ENCODE data around the gene RPL31. TPM values are rescaled to one million over a fixed set of nuclear protein-coding genes. Genes with fewer than 3 reads are reported as not detected.

RPL31 gene
- total and polyA plus RNA-seq, 12 donors, result 413 to 4,491 (median 1,112) TPM

DNA sequence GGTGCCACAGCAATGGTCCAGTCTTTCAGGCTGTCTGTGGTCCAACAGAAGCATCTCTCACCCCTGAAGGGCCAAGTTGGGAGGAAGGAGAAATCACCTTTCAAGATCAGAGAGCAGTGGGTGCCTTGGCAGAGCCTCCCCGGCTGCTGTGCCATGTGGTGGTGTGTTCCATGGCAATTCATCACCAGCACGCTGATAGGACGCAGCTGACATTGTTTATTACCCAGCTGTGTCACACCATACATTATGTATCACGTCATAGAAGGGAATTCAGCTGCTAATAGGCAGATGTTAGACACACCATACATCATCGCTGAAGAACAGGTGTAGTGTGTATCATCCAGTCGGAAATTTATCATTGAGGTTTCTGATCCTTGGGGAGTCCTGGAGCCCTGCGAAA is 29.6 kb upstream of the RPL31 start:
- TF ChIP-seq POLR2A (IDR thresholded peaks at IDR 0.05) (no peak), CTCF (IDR thresholded peaks at IDR 0.05) (no peak)
- Histone ChIP-seq H3K27me3 (no peaks in the 10 kb centered on the region), H3K9me3 (replicated peaks in 1 of 3) (no peaks in the 10 kb centered on the region), H3K4me1 (replicated peaks in 1 of 2) (no peaks in the 10 kb centered on the region), H3K36me3 (replicated peaks in 1 of 2) (no peaks in the 10 kb centered on the region), H3K27ac (no peak overlapping the region), H3K4me3 (no peak overlapping the region)
- no peak for DNase-seq
- intact Hi-C loops (cut with DNase I), result loop anchor here (10.0 kb wide), 2 partner anchors 78 to 148 kb away; partner anchors contain the start of gene NPAS2 (in 1 of the 2)
- 90 to 94% (median 92%) methylated on average over 7 of the region's 7 CpGs for WGBS, 4 donors

DNA sequence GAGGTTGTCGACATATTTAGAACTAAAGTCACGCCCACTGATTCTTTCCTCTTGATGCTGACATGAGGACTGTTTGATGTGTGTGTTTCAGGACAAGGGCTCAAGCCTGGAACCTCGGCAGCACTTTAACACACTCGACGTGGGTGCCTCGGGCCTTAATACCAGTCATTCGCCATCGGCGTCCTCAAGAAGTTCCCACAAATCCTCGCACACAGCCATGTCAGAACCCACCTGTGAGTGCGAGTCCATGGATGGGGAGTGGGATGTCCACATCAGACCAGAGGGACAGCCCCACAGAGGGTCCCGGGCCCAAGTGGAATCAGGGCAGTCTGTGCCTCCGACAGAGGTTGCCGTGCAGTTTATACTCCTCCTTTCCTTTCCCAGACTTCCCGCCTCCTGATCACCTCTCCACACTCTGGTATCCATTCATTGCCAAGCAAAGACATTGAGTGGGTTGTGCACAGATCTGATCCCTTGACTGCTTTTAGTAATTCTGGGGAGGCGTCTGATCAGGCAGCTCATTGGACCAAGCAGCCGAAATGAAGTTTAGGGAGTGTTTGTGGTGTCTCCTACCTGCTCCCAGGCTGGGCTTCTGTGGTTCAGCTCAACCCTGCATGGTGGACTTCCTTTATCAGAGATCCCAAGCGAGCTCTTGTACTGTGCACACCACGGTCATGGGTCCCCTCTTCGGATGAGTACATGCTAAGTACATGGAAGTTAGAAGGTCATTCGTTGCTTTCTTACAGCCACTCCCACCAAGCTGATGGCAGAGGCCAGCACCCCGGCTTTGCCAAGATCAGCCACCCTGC is 27.2 kb upstream of the RPL31 start:
- Histone ChIP-seq H3K9me3 (replicated peaks in 1 of 3) (no peaks in the 10 kb centered on the region), H3K27ac (no peak overlapping the region), H3K4me1 (replicated peaks in 1 of 2) (no peaks in the 10 kb centered on the region), H3K27me3 (no peaks in the 10 kb centered on the region), H3K4me3 (no peak overlapping the region), H3K36me3 (replicated peaks in 1 of 2) (no peaks in the 10 kb centered on the region)
- TF ChIP-seq POLR2A (IDR thresholded peaks at IDR 0.05) (no peak), CTCF (IDR thresholded peaks at IDR 0.05) (no peak)
- no peak for DNase-seq
- intact Hi-C loops (cut with DNase I), result loop anchor here (10.0 kb wide), 2 partner anchors 80 to 150 kb away; partner anchors contain the start of gene NPAS2 (in 1 of the 2)
- 92 to 97% (median 95%) methylated on average over 16 to 22 of the region's 22 CpGs for WGBS, 4 donors

GRCh38 chr2:100975521-100975785 is 26.6 kb upstream of the RPL31 start:
- H3K36me3 ChIP-seq (replicated peaks in 1 of 2), result no peaks in the 10 kb centered on the region

DNA sequence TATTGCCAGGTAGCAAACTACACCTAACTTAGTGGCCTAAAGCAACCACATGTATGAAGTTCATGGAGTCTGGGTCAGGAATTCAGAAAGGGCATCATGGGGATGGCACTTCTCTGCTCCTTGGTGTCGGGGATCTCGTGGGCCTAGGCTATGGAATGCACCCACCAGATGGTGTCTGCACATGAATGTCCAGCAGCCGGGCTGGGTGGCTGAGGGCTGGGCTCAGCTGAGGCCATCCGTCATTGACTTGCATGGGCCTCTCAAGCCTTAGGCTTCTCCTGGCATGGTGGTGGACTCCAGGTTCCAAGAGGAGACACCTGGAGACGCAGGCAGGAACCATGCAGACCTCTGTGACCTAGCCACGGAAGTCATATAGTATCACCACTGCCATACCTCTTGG is 26.0 kb upstream of the RPL31 start:
- H3K27me3 ChIP-seq, result no peaks in the 10 kb centered on the region
- no peaks in the 10 kb centered on the region for H3K36me3 ChIP-seq (replicated peaks in 1 of 2)
- no peak for DNase-seq
- intact Hi-C loops (cut with DNase I), result loop anchor here (10.0 kb wide), 2 partner anchors 81 to 151 kb away; partner anchors contain the start of gene NPAS2 (in 1 of the 2)
- H3K4me3 ChIP-seq, result no peak overlapping the region
- no peak for TF ChIP-seq CTCF (IDR thresholded peaks at IDR 0.05)
- TF ChIP-seq POLR2A (IDR thresholded peaks at IDR 0.05), result no peak
- H3K9me3 ChIP-seq (replicated peaks in 1 of 3), result no peaks in the 10 kb centered on the region
- 84 to 93% (median 87%) methylated on average over 5 to 6 of the region's 6 CpGs; no CpG with 5 or more reads in 1 of the 4 donors for WGBS, 4 donors
- H3K4me1 ChIP-seq (replicated peaks in 1 of 2), result no peaks in the 10 kb centered on the region
- H3K27ac ChIP-seq, result no peak overlapping the region

More at GRCh38 chr2:100975521-100975785, 26.6 kb upstream of the RPL31 start:
- H3K4me3 ChIP-seq, result no peak overlapping the region
- H3K27me3 ChIP-seq, result no peaks in the 10 kb centered on the region
- intact Hi-C loops (cut with DNase I), result loop anchor here (10.0 kb wide), 2 partner anchors 81 to 151 kb away; partner anchors contain the start of gene NPAS2 (in 1 of the 2)
- no peak for DNase-seq
- 92 to 100% (median 93%) methylated on average over 4 to 7 of the region's 7 CpGs for WGBS, 4 donors
- H3K4me1 ChIP-seq (replicated peaks in 1 of 2), result no peaks in the 10 kb centered on the region
- no peak overlapping the region for H3K27ac ChIP-seq
- no peak for TF ChIP-seq POLR2A (IDR thresholded peaks at IDR 0.05)
- TF ChIP-seq CTCF (IDR thresholded peaks at IDR 0.05), result no peak
- H3K9me3 ChIP-seq (replicated peaks in 1 of 3), result no peaks in the 10 kb centered on the region

Data from adrenal gland (tissue), 12 donors.